DOHH2 (cell line): ENCODE results near the gene GBE1.

Experiments
- H3F3A ChIP-seq: fragments of 200-600 bp; sonication (generic), shearing (Covaris generic); 2 replicates; pipeline ENCODE4 v1.6.0; 2016; ENCODE audit warnings: antibody characterized with exemption, mild to moderate bottlenecking; ENCODE audit not compliant: control insufficient read depth, insufficient read depth
- H3K27ac ChIP-seq: fragments of 200-600 bp; sonication (generic); 2 replicates; pipeline ENCODE4 v1.5.1; 2014; ENCODE audit warnings: low read depth, mild to moderate bottlenecking, low read length, moderate library complexity
- H3K27me3 ChIP-seq: fragments of 200-600 bp; sonication (generic); 2 replicates; pipeline ENCODE4 v1.6.1; 2014; ENCODE audit warnings: mild to moderate bottlenecking, low read length, mixed read lengths; ENCODE audit not compliant: control insufficient read depth
- H3K36me3 ChIP-seq: fragments of 200-600 bp; sonication (generic); 2 replicates; pipeline ENCODE4 v1.6.1; 2014; ENCODE audit warnings: mild to moderate bottlenecking, low read length, moderate library complexity, mixed read lengths; ENCODE audit not compliant: control insufficient read depth
- H3K4me1 ChIP-seq: fragments of 200-600 bp; sonication (generic); 2 replicates; pipeline ENCODE4 v1.6.1; 2014; ENCODE audit warnings: mild to moderate bottlenecking, low read length, mixed read lengths; ENCODE audit not compliant: control insufficient read depth
- H3K4me2 ChIP-seq: fragments of 200-600 bp; sonication (generic); 2 replicates; pipeline ENCODE4 v1.6.0; 2014; ENCODE audit warnings: mild to moderate bottlenecking, low read length, moderate library complexity
- H3K4me3 ChIP-seq: fragments of 200-600 bp; sonication (generic); 2 replicates; pipeline ENCODE4 v1.5.1; 2014; ENCODE audit warnings: mild to moderate bottlenecking, low read length, mixed read lengths
- H3K79me2 ChIP-seq: fragments of 200-600 bp; sonication (generic); 2 replicates; pipeline ENCODE4 v1.6.1; 2014; ENCODE audit warnings: mild to moderate bottlenecking, low read length, mixed read lengths; ENCODE audit not compliant: control insufficient read depth
- H3K9me2 ChIP-seq: fragments of 200-600 bp; sonication (generic); replicated peaks from 2 replicates; pipeline ENCODE4 v1.6.1; 2014; ENCODE audit warnings: mild to moderate bottlenecking, low read length, mixed read lengths; ENCODE audit not compliant: control insufficient read depth
- H3K9me3 ChIP-seq: fragments of 200-600 bp; sonication (generic); 2 replicates; pipeline ENCODE4 v1.6.1; 2014; ENCODE audit warnings: antibody characterized with exemption, low read length, mixed read lengths; ENCODE audit not compliant: control insufficient read depth, insufficient read depth
- H4K20me1 ChIP-seq: fragments of 200-600 bp; sonication (generic); 2 replicates; pipeline ENCODE4 v1.6.0; 2014; ENCODE audit warnings: low read depth, mild to moderate bottlenecking, antibody characterized with exemption, low read length, moderate library complexity; ENCODE audit not compliant: control insufficient read depth, insufficient read depth
- CTCF ChIP-seq: fragments of 200-600 bp; sonication (generic); IDR thresholded peaks from one replicate; pipeline ENCODE4 v1.5.1; 2014; ENCODE audit warnings: antibody characterized with exemption, mild to moderate bottlenecking, low read depth, low read length; ENCODE audit not compliant: poor library complexity, severe bottlenecking
- EZH2phosphoT487 ChIP-seq: fragments of 200-600 bp; sonication (generic); IDR thresholded peaks from 2 replicates; pipeline ENCODE4 v1.6.1; 2017; ENCODE audit warnings: borderline replicate concordance, mild to moderate bottlenecking, antibody characterized with exemption, low read length, moderate library complexity, mixed read lengths

Gene GBE1

GRCh38 chr3:81581966-81582599 lies 179.4 kb downstream of the GBE1 start:
- Histone ChIP-seq H3K79me2 (no peaks in the 10 kb centered on the region), H3K36me3 (no peaks in the 10 kb centered on the region), H3K4me1 (no peaks in the 10 kb centered on the region), H3K9me2 (no peaks in the 10 kb centered on the region), H3K9me3 (no peaks in the 10 kb centered on the region), H3K4me2 (no peak overlapping the region), H3K27me3 (no peaks in the 10 kb centered on the region), H3K27ac (no peak overlapping the region), H3F3A (no peaks in the 10 kb centered on the region), H4K20me1 (no peaks in the 10 kb centered on the region), H3K4me3 (no peak overlapping the region)
- TF ChIP-seq EZH2phosphoT487, result no peak
- TF ChIP-seq CTCF, result peak; percentile 89

GRCh38 chr3:81580355-81580754 lies 181.1 kb downstream of the GBE1 start:
- no peaks in the 10 kb centered on the region for H3K27me3 ChIP-seq
- no peaks in the 10 kb centered on the region for H4K20me1 ChIP-seq
- H3K79me2 ChIP-seq, result no peaks in the 10 kb centered on the region
- no peaks in the 10 kb centered on the region for H3K36me3 ChIP-seq
- no peaks in the 10 kb centered on the region for H3K4me1 ChIP-seq
- no peaks in the 10 kb centered on the region for H3F3A ChIP-seq
- H3K4me2 ChIP-seq, result no peak overlapping the region
- H3K9me3 ChIP-seq, result no peaks in the 10 kb centered on the region
- no peak for TF ChIP-seq EZH2phosphoT487
- no peak for TF ChIP-seq CTCF
- H3K9me2 ChIP-seq, result no peaks in the 10 kb centered on the region
- no peak overlapping the region for H3K4me3 ChIP-seq
- no peak overlapping the region for H3K27ac ChIP-seq

- Histone ChIP-seq H3F3A (no peaks in the 10 kb centered on the region), H3K27me3 (no peaks in the 10 kb centered on the region), H4K20me1 (no peaks in the 10 kb centered on the region), H3K9me3 (no peaks in the 10 kb centered on the region), H3K4me3 (no peak overlapping the region), H3K4me1 (no peaks in the 10 kb centered on the region), H3K27ac (no peak overlapping the region), H3K4me2 (no peak overlapping the region), H3K36me3 (no peaks in the 10 kb centered on the region), H3K79me2 (no peaks in the 10 kb centered on the region), H3K9me2 (no peaks in the 10 kb centered on the region)
- TF ChIP-seq CTCF (no peak), EZH2phosphoT487 (no peak)
Observed at GRCh38 chr3:81579744-81580143, 181.7 kb downstream of the GBE1 start.
